SH-SY5Y (cell line): ENCODE data around the gene C1QTNF7.

ENCODE experiments used
- GATA2 ChIP-seq: IDR thresholded peaks from 2 replicates; pipeline ENCODE4 v1.6.1; 2011; ENCODE audit warnings: mild to moderate bottlenecking, low read depth, low read length
- GATA3 ChIP-seq: IDR thresholded peaks from 2 replicates; pipeline ENCODE4 v1.6.1; 2011; ENCODE audit warnings: low read depth, mild to moderate bottlenecking, low read length, moderate library complexity

DNA sequence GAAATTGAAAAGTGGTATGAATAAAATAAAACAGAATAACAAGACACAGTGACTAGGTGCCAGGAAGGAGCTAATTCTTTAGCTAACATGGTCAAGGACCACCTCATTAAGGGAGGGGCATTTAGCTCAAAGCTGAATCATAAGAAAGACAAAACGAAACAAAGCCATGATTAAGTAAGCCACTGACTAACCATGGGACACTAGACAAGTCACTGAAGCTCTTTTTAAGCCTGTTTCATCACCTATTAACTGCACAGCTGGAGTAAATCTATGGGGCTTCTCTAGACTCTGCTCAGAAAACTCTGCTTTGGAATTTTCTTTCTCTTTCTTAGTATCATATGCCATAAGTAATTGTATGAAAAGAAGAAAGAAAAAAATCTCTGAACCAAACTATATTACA is 49.8 kb upstream of the C1QTNF7 start:
- TF ChIP-seq GATA2 = no peak
- TF ChIP-seq GATA3 = no peak
